Stimulated activated CD4-positive, alpha-beta T cell treated with anti-CD3 and anti-CD28 coated beads, TNF-alpha, amount 100 ng/mL, for 4 hours (primary cell): ENCODE results near the gene PTS.
"Not testable (repeated sequence)": the region's sequence is repeated elsewhere in the genome, so short reads cannot be mapped to it uniquely, and the experiment has no call there.

ENCODE experiments used
- DNase-seq, 3 experiments: peaks; one replicate each; pipeline ENCODE4 v3.0.0-alpha.2; 2020; ENCODE audit warnings: low read depth in 3 of 3

The PTS gene

DNA sequence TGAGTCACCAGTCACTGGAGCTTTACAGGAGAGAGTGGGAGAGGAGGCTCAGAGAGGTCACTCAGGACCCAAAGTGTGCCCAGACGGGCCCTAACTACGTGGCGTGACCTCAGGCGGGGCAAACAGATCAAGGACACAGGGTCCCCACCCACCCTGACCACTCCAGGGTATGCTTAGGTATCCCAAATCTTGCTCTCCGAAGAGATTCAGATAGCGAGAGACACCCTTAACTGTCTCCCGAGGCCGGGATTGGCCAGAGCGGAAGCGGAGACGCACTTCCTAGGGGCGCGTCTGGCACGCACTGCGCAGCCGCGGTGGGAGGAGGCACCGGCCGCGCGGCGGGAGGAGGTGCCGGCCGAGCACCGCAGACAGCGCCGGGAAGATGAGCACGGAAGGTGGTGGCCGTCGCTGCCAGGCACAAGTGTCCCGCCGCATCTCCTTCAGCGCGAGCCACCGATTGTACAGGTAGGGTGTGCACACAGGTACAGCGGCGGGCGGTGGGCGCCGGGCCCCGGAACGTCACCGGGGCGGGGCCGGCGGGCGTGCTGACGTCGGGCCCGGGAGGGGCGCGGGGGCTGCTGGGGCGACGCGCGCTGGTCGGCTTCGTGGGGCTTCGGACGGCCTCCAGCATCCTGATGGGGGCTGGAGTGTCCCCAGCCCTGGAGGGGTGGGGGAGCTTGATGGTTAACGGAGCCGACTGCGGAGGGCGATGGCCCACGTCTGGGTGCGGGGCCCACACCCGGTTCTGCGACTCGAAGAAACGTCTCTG, at the start of gene PTS:
PTS (plus strand) TSS at position 367 of the 769 bp plus-strand sequence; CDS start at position 383, 16 bp downstream.
- DNase-seq = peak; percentile 65 to 70 (median 67)

- no peak for DNase-seq
Measured at GRCh38 chr11:112177589-112177988, 48.6 kb upstream of the PTS start.

GRCh38 chr11:112178428-112178827, 47.8 kb upstream of the PTS start:
- no peak for DNase-seq

DNA sequence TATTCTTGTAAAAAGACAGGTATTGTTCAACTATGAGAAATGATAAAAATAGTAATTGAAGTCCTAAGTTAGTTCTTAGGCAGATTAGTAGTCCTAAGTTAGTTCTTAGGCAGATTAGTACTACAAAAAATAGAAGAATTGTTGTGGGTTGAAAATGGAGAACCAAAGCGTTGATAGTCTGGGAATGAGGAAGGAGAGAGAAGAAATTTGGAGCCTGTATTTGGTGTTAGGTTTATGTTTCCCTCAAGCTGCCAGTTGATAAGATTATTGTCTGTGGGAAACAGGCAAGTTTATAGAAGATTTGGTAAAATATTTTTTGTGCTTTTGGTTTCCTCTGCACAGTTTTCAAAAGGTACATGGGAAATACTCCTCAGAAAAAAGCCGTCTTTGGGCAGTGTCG, 47.3 kb upstream of the PTS start:
- DNase-seq = no peak

DNA sequence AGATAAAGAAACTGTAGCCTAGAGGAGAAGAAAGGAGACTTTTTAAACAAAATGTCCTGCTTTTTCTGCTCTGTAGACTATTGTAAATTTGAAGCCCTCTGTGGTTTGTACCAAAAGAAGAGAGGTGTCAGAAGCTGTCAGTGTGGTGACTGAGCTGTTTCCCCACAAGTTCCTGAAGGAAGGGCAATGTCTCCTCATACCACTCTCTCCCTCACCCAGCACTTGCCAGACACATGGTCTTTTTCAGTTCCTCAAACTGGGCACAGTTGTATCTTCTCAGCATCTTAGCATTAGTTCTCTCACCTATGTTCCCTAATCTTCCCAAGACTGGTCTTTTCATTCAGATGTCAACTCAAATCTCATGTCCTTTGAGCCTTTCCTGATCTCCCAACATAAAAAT, 46.6 kb upstream of the PTS start:
- no peak for DNase-seq

DNA sequence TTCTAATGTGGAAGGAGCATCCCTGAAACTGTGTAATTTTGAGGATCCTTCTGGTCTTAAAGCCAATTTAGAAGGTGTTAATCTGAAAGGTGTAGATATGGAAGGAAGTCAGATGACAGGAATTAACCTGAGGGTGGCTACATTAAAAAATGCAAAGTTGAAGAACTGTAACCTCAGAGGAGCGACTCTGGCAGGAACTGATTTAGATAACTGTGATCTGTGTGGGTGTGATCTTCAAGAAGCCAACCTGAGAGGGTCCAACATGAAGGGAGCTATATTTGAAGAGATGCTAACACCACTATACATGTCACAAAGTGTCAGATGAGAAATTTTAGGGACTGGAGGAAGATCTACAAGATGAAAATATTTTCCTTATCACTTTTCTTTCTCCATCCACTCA, 43.4 kb upstream of the PTS start:
- DNase-seq = no peak

DNA sequence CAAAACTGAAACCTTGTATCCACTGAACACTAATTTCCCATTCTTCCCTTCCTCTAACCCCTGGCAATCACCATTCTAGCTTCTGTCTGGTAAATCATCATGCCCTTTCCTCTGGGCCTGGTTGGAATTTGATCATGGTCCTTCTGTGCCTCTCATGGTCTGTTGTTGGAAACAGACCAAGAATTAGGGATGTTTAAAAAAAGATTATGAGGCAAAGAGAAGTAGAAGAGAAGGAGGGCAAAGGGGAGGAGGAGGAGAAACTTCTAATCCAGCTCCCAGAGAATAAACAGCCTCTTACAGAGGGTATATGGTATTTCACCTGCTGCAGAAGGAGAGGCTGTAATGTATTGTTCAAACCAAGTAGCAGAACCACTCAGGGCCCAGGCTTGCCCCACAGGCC, 40.3 kb upstream of the PTS start:
- DNase-seq = no peak

GRCh38 chr11:112186304-112186703, 39.9 kb upstream of the PTS start:
- DNase-seq = no peak

DNA sequence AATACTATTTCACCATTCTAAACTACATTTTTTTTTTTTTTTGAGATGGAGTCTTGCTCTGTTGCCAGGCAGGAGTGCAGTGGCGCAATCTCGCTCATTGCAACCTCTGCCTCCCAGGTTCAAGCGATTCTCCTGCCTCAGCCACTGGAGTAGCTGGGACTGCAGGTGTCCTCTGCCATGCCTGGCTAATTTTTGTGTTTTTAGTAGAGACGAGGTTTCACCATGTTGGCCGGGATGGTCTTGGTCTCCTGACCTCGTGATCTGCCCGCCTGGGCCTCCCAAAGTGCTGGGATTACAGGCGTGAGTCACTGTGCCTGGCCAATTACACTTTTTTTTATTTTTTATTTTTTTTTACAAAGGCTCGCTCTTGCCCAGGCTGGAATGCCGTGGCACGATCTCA, 31.1 kb upstream of the PTS start:
- not testable (repeated sequence) for DNase-seq

- DNase-seq = no peak
Measured at GRCh38 chr11:112195951-112196351, 30.3 kb upstream of the PTS start.

DNA sequence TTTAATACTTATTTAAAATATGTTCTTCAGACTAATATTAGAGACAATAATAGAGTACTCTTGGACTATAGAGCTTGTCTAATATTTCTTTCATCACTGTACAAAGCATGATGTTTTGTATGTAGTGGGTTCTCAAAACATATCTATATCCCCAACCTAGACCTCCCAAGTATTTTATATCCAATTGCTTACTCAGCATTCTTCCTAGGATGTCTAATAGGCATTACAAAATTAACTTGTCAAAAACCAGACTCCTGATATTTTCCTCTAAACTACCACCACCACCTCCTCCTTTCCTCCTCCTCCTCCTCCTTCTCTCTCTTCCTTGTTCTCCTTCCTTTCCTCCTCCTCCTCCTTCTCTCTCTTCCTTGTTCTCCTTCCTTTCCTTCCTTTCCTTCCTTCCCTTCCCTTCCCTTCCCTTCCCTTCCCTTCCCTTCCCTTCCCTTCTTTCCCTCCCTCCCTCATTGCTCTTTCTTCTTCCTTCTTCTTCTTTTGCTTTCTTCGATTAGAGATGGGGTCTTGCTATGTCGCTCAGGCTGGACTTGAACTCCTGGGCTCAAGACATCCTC, 29.6 kb upstream of the PTS start:
- DNase-seq = no peak

- DNase-seq = not testable (repeated sequence)
Measured at GRCh38 chr11:112199101-112199500, 27.1 kb upstream of the PTS start.

- DNase-seq = no peak
Measured at GRCh38 chr11:112200252-112200651, 26.0 kb upstream of the PTS start.

GRCh38 chr11:112206071-112206470, 20.2 kb upstream of the PTS start:
- no peak for DNase-seq

GRCh38 chr11:112210890-112211289, 15.3 kb upstream of the PTS start:
- DNase-seq = no peak

DNA sequence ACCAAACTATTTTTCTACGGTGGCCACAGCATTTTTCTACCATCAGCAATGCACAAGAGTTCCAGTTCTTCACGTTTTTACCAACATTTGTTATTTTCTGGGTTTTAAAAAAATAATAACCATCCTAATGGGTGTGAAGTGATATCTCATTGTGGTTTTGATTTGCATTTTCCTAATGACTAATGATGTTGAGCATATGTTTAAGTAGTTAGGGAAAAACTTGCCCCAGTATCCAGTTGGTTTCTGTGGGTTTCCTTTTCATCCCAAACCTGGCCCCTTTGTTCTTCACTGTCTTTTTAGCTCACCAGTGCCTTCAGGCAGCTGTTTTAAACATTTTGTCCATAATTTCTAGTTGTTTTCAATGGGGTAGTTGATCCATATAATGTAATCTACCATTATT, 14.7 kb upstream of the PTS start:
- no peak for DNase-seq

DNA sequence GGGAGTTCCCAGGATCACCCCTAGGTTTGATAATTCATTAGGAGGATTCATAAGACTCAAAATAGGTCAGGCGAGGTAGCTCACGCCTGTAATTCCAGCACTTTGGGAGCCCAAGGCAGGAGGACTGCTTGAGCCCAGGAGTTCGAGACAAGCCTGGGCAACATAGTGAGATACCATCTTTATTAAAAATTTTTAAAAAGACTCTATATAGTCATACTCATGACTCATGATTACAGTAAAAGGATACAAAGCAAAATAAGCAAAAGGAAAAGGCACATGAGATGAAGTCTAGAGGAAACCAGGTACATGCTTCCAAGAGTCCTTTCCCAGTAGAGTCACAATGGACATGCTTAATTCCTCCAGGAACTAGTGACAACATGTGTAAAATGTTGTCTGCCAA, 13.9 kb upstream of the PTS start:
- no peak for DNase-seq

DNA sequence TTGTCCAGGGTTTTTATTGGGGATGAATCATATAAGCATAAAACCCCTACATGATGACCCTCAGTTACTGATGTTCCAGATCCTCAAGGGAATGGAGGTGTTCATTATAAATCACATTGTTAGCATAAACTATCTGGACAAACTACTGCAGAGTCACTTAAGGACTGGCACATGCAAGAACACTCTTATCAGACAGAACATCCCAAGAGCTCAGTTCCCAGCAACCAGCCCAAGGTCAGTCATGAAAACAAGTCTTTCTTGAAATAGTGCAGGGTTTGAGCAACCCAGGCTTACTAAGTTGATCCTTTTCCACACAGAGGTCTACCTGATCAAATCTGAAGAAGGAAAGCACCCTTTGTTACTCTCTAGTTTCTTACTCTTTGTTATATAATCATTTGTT, 13.5 kb upstream of the PTS start:
- no peak for DNase-seq

GRCh38 chr11:112213753-112214152, 12.5 kb upstream of the PTS start:
- DNase-seq = no peak

DNA sequence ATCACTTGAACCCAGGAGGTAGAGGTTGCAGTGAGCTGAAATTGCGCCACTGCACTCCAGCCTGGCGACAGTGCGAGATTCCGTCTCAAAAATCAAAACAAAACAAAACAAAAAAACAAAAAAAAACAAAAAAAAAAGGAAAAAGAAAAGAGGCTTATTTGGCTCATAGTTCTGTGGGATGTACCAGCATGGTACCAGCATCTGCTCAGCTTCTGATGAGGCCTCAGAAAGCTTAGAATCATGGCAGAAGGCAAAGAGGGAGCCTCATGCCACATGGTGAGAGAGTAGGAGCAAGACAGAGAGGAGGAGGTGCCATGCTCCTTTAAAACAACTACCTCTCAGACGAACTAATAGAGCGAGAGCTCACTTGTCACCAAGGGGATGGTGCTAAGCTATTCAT, 10.6 kb upstream of the PTS start:
- DNase-seq = no peak

DNA sequence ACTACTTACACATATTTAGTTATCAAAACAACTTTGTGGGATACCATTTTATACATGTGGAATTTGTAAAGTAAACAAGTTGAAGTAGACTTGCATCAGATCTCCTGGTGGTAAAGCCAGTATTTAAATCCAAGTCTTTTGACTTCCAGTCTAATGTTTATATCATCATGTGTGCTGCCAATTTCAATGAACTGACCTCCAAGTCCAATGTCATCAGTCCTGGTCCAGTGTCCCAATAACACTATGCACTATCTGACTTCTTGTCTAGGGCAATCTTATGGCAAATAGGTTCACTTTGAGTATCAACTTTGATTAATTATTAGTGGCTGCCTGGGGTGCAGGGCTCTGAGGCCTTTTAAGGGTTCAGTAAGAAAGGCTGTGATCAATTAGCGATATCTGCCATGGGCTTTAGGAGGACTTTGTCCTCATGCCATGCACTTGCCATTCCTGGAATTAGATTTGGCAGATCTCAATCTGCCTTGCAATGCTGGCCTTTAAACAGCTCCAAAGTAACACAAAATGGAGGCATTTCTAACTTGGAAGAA, 9.6 kb upstream of the PTS start:
- DNase-seq = no peak

- peak in 1 of 3 experiments; percentile 5 for DNase-seq
Measured at GRCh38 chr11:112219476-112220232, 6.6 kb upstream of the PTS start.
